Measurements from ENCODE around the gene KLRD1. TPM values are rescaled to one million over a fixed set of nuclear protein-coding genes. Genes with fewer than 3 reads are reported as not detected.
"Not testable (repeated sequence)": the region's sequence is repeated elsewhere in the genome, so short reads cannot be mapped to it uniquely, and the experiment has no call there.

The KLRD1 gene
- total RNA-seq (2014; rRNA removed; shearing (Covaris generic)), result under 0.01 TPM in 1 of 2 replicates, not detected in the other
- polyA plus RNA-seq (2015; cell fraction: cytosol; rRNA removed), result not detected in 2 replicates
- polyA plus RNA-seq (2015; cell fraction: nucleus; rRNA removed), result not detected in 2 replicates

GRCh38 chr12:10307630-10308029, at the start of gene KLRD1:
TSS of gene KLRD1 (plus strand) at chr12:10307870. CDS start at chr12:10308078, 208 bp downstream.
- DNase-seq (ENCODE audit: low read depth), result no peak

GRCh38 chr12:10260927-10261326, 46.7 kb upstream of the KLRD1 start:
- DNase-seq (ENCODE audit: low read depth), result no peak

GRCh38 chr12:10268037-10268436, 39.6 kb upstream of the KLRD1 start:
- DNase-seq (ENCODE audit: low read depth), result no peak

GRCh38 chr12:10272467-10272866, 35.2 kb upstream of the KLRD1 start:
- DNase-seq (ENCODE audit: low read depth), result no peak

GRCh38 chr12:10276774-10277173, 30.9 kb upstream of the KLRD1 start:
- no peak for DNase-seq (ENCODE audit: low read depth)

GRCh38 chr12:10278104-10278503, 29.6 kb upstream of the KLRD1 start:
- DNase-seq (ENCODE audit: low read depth), result no peak

GRCh38 chr12:10279937-10280336, 27.7 kb upstream of the KLRD1 start:
- DNase-seq (ENCODE audit: low read depth), result no peak

- peak; percentile 3 for DNase-seq (ENCODE audit: low read depth)
These were observed 24.6 kb upstream of the KLRD1 start for GRCh38 chr12:10283027-10283426.

GRCh38 chr12:10285919-10286318, 21.8 kb upstream of the KLRD1 start:
- DNase-seq (ENCODE audit: low read depth), result no peak

GRCh38 chr12:10289005-10289754, 18.5 kb upstream of the KLRD1 start:
- DNase-seq (ENCODE audit: low read depth), result no peak

- no peak for DNase-seq (ENCODE audit: low read depth)
These were observed 16.6 kb upstream of the KLRD1 start for GRCh38 chr12:10291030-10291429.

- no peak for DNase-seq (ENCODE audit: low read depth)
These were observed 14.5 kb upstream of the KLRD1 start for GRCh38 chr12:10293151-10293550.

GRCh38 chr12:10293570-10294227, 14.0 kb upstream of the KLRD1 start:
- no peak for DNase-seq (ENCODE audit: low read depth)

- DNase-seq (ENCODE audit: low read depth), result no peak
These were observed 6.6 kb upstream of the KLRD1 start for GRCh38 chr12:10301103-10301502.

GRCh38 chr12:10304161-10304574, 3.5 kb upstream of the KLRD1 start:
- DNase-seq (ENCODE audit: low read depth), result peak; percentile 30

- DNase-seq (ENCODE audit: low read depth), result no peak
These were observed 2.3 kb upstream of the KLRD1 start for GRCh38 chr12:10305411-10305810.

- no peak for DNase-seq (ENCODE audit: low read depth)
These were observed 3.5 kb downstream of the KLRD1 start for GRCh38 chr12:10310926-10311720.

GRCh38 chr12:10319388-10319787, 11.7 kb downstream of the KLRD1 start:
- no peak for DNase-seq (ENCODE audit: low read depth)

- DNase-seq (ENCODE audit: low read depth), result no peak
These were observed 13.0 kb downstream of the KLRD1 start for GRCh38 chr12:10320643-10321042.

- not testable (repeated sequence) for DNase-seq (ENCODE audit: low read depth)
These were observed 21.0 kb downstream of the KLRD1 start for GRCh38 chr12:10328691-10329090.

- DNase-seq (ENCODE audit: low read depth), result peak; percentile 41
These were observed 24.1 kb downstream of the KLRD1 start for GRCh38 chr12:10331642-10332239.

All from HT1080 (cell line).